Stomach smooth muscle (tissue), 2 donors: Measurements from ENCODE around the gene PRM3.

Source experiments
- H3K27ac ChIP-seq: one replicate; pipeline ENCODE4 v1.7.0; 2013; ENCODE audit warnings: mild to moderate bottlenecking, low read length, inconsistent platforms
- H3K27me3 ChIP-seq, 2 donors: one replicate each; pipeline ENCODE4 v1.7.0; 2013; ENCODE audit warnings: low read length in 2 of 2; ENCODE audit not compliant: insufficient read depth in 2 of 2, control insufficient read depth in 1 of 2
- H3K36me3 ChIP-seq, 2 donors: one replicate each; pipeline ENCODE4 v1.7.0; 2013; ENCODE audit warnings: low read length in 2 of 2; ENCODE audit not compliant: control insufficient read depth in 2 of 2, insufficient read depth in 2 of 2
- H3K4me1 ChIP-seq: one replicate; pipeline ENCODE4 v1.7.0; 2013; ENCODE audit warnings: low read length; ENCODE audit not compliant: control insufficient read depth, insufficient read depth
- H3K4me3 ChIP-seq, 2 donors: one replicate each; pipeline ENCODE4 v1.7.0; 2013; ENCODE audit warnings: low read length in 2 of 2
- H3K9ac ChIP-seq, 2 donors: one replicate each; pipeline ENCODE4 v1.7.0; 2013; ENCODE audit warnings: low read length in 2 of 2, mild to moderate bottlenecking in 1 of 2
- H3K9me3 ChIP-seq, 2 donors: one replicate each; pipeline ENCODE4 v1.7.0; 2013; ENCODE audit warnings: low read length in 2 of 2; ENCODE audit not compliant: control insufficient read depth in 2 of 2
- donor health status: healthy.
- donor health status: Pancreatic carcinoma.

Gene PRM3

DNA sequence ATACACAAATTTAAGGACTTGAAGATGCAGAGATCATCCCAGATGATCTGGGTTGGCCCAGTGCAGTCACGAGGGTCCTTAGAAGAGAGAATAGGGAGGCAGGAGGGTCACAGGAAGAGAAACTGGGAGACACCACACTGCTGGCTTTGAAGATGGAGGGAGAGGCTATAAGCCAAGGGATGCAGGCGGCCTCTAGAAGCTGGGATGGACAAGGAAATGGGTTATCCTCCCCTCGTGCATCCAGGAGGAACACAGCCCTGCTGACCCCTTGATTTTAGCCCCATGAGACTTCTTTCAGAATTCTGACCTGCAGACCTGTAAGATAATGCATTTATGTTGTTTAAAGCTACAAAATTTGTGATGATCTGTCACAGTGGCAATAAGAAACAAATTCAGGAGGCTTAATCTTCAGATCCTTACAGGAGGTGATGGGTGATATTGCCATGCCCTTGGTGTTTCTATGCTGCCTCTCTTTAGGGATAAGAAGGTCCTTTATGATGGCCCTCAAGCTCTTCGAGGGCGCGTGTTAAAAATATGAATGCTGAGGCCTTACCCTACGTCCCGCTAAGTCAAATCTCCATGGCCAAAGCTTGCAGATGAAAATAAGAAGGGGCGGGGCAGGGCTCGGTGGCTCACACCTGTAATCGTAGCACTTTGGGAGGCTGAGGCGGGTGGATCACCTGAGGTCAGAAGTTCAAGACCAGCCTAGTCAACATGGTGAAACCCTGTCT is 4.3 kb upstream of the PRM3 start:
- Histone ChIP-seq H3K9me3 (no peaks in the 10 kb centered on the region), H3K9ac (no peak overlapping the region), H3K4me3 (no peak overlapping the region), H3K27ac (no peak overlapping the region), H3K4me1 (no peaks in the 10 kb centered on the region), H3K36me3 (no peaks in the 10 kb centered on the region), H3K27me3 (no peaks in the 10 kb centered on the region)

- no peak overlapping the region for H3K27ac ChIP-seq
- no peak overlapping the region for H3K9ac ChIP-seq
- no peaks in the 10 kb centered on the region for H3K27me3 ChIP-seq
- no peaks in the 10 kb centered on the region for H3K4me1 ChIP-seq
- no peak overlapping the region for H3K4me3 ChIP-seq
- no peaks in the 10 kb centered on the region for H3K9me3 ChIP-seq
- H3K36me3 ChIP-seq = no peaks in the 10 kb centered on the region
These were observed 3.6 kb upstream of the PRM3 start for GRCh38 chr16:11276896-11277593.

DNA sequence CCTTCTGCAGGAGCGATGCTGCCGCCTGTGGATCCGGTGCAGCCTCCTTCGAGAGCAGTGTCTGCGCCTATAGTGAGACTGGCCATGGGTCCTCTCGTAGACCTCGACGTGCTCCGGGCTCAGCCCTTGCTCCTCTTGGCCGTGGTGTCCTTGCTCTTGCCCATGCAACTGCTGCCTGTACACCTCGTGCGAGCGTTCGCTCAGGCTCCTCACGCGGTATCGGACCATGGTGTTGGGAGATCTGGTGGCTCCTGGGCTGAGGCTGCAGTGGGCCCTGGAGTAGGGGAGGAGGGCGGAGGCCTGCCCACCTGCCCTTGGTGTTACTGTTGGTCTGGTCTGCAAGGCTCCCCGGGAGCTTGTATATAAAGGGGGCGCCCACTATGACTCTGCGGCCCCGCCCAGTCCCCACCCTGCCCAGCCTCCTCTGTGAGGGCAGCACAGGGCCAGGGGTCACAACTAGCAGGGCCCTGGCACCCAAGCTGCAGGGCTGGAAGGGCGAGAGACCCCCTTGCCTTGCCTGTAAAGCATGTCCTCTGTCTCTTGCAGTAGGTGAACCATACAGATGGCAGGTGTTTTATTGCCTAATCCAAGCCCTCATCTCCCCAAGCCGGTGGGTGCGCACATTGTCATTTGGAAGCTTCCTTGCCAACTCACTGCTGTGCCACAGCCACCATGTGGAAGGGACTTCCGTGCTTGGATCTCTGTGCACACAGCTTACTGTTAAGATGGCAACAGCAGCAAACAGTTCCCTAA is 2.9 kb upstream of the PRM3 start, which contains the start of gene PRM2:
PRM2 (minus strand) TSS at position 338 of the 753 bp plus-strand sequence; CDS start at position 228, 110 bp downstream.
- H3K4me3 ChIP-seq = no peak within 1 kb of the TSS
- no peak within 1 kb of the TSS for H3K9ac ChIP-seq
- no peaks in the 10 kb centered on the region for H3K4me1 ChIP-seq
- no peaks in the 10 kb centered on the region for H3K9me3 ChIP-seq
- H3K36me3 ChIP-seq = no peaks in the 10 kb centered on the region
- no peaks in the 10 kb centered on the region for H3K27me3 ChIP-seq
- no peak within 1 kb of the TSS for H3K27ac ChIP-seq

- Histone ChIP-seq H3K9me3 (no peaks in the 10 kb centered on the region), H3K4me1 (no peaks in the 10 kb centered on the region), H3K27me3 (no peaks in the 10 kb centered on the region), H3K9ac (no peak overlapping the region), H3K4me3 (no peak overlapping the region), H3K27ac (no peak overlapping the region), H3K36me3 (no peaks in the 10 kb centered on the region)
These were observed 1.5 kb upstream of the PRM3 start for GRCh38 chr16:11274964-11275363.

DNA sequence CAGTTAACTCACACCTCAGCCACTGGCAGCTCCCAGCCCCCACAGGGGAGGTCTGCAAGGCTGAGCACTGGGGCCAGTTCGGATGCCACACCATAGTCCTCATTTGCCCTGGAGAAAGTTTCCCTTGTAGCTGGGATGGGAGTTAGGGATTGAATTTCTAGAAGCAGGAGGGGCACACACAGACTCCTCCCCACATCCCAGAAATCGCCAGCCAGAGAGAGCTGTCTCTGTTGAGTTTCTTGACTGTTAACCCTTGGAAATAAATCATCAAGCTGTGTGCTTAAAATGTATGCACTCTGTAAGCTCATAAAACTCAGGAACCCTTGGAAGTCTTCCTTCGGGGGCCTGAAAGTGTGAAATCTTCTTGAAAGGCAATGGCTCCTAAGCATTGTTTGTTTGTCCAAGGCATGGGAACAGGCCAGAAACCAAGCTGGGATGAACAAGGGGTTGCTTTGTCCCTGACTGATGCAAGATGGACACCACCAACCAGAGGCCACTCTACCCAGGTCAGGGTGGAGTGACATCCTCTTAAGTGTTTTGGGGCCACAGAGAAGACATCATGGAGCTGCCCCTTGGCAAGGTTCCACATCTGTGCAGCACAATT is 394 bp upstream of the PRM3 start:
- Histone ChIP-seq H3K4me1 (no peaks in the 10 kb centered on the region), H3K9ac (no peak overlapping the region), H3K27me3 (no peaks in the 10 kb centered on the region), H3K9me3 (no peaks in the 10 kb centered on the region), H3K36me3 (no peaks in the 10 kb centered on the region), H3K4me3 (no peak overlapping the region), H3K27ac (no peak overlapping the region)

- Histone ChIP-seq H3K36me3 (no peaks in the 10 kb centered on the region), H3K27ac (no peak overlapping the region), H3K4me3 (no peak overlapping the region), H3K4me1 (no peaks in the 10 kb centered on the region), H3K9ac (no peak overlapping the region), H3K9me3 (no peaks in the 10 kb centered on the region), H3K27me3 (no peaks in the 10 kb centered on the region)
These were observed 945 bp downstream of the PRM3 start for GRCh38 chr16:11272484-11272883.

GRCh38 chr16:11271610-11272009 is 1.8 kb downstream of the PRM3 start:
- Histone ChIP-seq H3K9ac (no peak overlapping the region), H3K27ac (no peak overlapping the region), H3K27me3 (no peaks in the 10 kb centered on the region), H3K36me3 (no peaks in the 10 kb centered on the region), H3K4me3 (no peak overlapping the region), H3K4me1 (no peaks in the 10 kb centered on the region), H3K9me3 (no peaks in the 10 kb centered on the region)

DNA sequence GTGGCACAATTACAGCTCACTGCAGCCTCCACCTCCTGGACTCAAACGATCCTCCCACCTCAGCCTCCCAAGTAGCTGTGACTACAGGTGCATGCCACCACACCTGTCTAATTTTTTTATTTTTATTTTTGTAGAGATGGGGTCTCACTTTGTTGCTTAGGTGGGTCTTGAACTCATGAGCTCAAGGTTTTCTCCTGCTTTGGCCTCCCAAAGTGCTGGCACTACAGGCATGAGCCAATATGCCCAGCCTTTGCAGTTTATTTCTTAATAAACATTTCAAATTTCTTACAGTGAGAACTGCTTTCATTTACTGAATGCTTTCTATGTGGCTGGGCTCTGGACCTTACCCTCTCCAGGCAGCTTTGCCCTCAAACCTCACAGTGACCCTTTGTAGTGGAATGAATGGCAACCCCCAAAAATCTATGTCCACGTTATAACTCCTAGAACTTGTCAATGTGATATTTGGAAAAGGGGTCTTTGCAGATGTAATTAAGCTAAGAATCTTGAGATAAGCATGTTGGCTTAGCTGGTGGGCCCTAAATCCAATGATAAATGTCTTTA is 2.7 kb downstream of the PRM3 start:
- Histone ChIP-seq H3K27ac (no peak overlapping the region), H3K9ac (no peak overlapping the region), H3K4me3 (no peak overlapping the region), H3K36me3 (no peaks in the 10 kb centered on the region), H3K27me3 (no peaks in the 10 kb centered on the region), H3K4me1 (no peaks in the 10 kb centered on the region), H3K9me3 (no peaks in the 10 kb centered on the region)

DNA sequence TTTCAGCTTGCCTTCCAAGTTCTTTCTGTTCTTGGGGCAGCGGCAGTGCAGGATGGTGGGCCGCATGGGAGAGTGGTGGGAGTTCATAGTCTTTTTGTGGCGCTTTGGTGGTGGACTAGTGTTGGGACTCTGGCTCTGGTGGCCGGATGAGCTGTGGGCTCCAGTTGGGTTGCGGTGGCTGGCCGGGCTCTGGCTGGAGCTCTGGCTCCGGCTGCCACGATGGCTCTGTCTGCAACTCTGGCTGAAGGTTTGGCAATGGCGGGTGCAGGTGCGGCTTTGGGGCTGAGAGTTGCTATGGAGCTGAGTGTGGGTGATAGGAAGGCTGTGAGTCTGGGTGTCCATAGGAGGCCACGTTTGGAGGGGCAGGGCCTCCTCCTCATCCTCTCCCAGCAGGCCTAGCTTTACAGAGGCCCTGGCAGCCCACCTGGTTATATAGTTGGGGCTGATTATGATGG is 4.5 kb downstream of the PRM3 start, which contains the start of gene TNP2:
TNP2 (minus strand) TSS at position 405 of the 455 bp plus-strand sequence; CDS start at position 342, 63 bp downstream.
- Histone ChIP-seq H3K9me3 (no peaks in the 10 kb centered on the region), H3K9ac (no peak within 1 kb of the TSS), H3K36me3 (no peaks in the 10 kb centered on the region)

GRCh38 chr16:11265124-11265523 is 8.3 kb downstream of the PRM3 start:
- H3K9ac ChIP-seq = no peak overlapping the region
- no peak overlapping the region for H3K27ac ChIP-seq
- no peaks in the 10 kb centered on the region for H3K27me3 ChIP-seq
- no peak overlapping the region for H3K4me3 ChIP-seq
- H3K36me3 ChIP-seq = no peaks in the 10 kb centered on the region
- H3K9me3 ChIP-seq = no peaks in the 10 kb centered on the region
- H3K4me1 ChIP-seq = no peaks in the 10 kb centered on the region

More for the DNA sequence above, 4.5 kb downstream of the PRM3 start, which contains the start of gene TNP2:
- Histone ChIP-seq H3K27me3 (no peaks in the 10 kb centered on the region), H3K27ac (no peak within 1 kb of the TSS), H3K4me1 (no peaks in the 10 kb centered on the region), H3K4me3 (no peak within 1 kb of the TSS)
